NCI-H1105 (cell line): ENCODE results near the gene RERE.
"Not testable (repeated sequence)": the region's sequence is repeated elsewhere in the genome, so short reads cannot be mapped to it uniquely, and the experiment has no call there.

ENCODE experiments used
- DNase-seq: peaks from one replicate; lab custom pipeline; 2025; lab: John Stamatoyannopoulos, UW

Gene RERE

DNA sequence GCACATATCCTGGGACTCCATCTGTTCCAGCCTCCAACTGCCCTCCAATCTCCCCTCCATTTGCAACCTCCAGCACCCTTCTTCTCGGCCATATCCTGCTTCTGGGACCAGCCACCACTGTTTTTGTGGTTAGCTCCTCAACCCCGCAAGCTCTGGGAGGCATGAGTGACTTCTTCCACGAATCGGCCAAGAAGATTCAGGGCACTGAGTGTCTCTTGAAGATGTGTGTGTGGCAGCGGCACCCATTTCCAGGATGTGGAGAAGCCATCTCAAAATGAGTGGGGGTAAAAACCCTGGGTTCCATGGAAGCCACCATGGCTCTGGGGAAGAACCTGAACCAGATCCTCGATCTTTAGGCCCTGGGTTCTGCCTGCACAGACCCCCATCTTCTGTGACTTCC is 304.9 kb downstream of the RERE start:
- no peak for DNase-seq

DNA sequence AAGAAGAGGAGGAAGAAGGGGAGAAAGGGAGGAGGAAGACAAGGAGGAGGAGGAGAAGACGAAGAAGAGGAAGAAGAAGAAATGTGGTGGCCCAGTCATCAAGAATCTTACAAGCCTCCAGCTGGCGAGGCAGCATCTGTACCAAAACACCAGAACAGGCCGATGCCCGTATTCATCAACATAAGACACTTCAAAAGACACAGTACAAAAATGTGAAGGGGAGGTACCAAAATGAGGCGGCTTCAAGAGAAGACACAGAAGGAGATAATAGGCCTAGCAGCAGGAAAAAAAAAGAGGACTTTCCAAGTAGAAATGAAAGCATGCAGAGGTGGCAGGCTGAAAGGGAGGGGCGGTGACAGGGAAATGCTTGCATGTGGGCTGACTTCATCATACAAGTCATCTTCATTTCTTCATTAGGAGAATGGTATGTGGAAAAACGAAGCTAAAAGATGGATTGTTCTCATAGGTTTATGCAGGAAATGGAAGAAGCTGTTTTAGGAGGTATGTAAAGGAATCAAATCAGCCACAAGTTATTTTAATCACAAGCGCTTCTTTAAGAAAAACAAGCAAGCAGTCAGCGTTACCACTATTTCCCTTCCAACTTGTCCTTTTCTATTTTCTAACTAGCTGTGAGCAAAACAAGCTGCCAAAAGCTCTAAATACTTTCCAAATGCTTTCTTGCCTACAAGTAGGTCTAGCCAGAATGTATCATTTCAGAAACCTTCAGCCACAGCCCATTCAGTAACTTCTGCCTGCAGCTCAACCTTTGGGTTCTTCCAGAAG is 307.2 kb downstream of the RERE start:
- no peak for DNase-seq

DNA sequence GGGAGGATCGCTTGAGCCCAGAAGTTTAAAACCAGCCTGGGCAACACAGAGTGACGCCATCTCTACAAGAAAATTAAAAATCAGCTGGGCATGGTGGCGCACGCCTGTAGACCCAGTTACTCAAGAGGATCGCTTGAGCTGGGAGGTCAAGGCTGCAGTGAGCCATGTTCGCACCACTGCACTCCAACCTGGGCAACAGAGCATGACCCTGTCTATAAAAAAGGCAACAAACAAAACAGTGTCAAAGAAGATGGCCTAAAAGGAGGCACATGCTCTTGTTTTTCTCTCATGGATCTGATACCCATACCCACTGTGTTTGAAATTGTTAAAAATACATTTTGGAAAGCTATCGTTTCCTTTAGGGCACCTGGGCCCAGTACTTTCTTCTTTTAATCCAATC is 307.9 kb downstream of the RERE start:
- no peak for DNase-seq

DNA sequence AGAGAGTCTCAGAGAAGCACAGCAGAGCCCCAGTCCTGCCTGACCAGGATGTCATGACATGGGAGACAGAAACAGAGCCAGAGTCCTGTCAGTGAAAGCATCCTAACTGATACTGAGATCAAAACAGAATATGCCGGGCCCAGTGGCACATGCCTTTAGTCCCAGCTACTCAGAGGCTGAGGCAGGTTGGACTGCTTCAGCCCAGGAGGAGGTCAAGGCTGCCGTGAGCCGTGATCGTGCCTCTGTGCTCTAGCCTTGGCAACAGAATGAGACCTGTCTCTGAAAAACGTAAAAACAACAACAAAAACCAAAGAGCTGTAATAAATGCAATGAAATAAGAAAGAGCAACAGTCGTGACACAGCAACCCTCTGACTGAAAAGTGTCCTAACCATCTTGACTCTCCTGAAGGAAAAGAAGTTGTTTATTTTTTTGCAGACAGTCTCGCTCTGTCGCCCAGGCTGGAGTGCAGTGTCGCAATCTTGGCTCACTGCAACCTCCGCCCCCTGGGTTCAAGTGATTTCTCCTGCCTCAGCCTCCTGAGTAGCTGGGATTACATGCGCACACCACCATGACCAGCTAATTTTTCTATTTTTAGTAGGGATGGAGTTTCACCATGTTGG is 310.3 kb downstream of the RERE start:
- no peak for DNase-seq

DNA sequence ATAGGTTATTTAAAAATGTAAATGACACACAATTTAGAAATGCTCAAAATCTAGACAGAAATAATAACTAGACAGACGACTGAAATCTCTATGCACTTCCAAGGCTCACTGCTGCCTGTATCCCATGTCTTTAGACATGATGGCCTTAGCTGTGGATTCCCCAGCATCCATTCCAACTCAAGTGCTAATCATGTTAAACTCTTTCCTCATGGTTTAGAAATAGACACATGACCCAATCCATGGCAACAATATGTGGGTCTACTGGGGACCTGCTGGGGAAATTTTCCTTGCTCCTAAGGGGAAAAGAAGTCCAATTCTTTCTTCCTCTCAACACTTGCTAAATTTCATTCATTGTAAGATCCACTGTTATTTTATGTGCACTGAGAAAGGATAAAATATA is 311.0 kb downstream of the RERE start:
- DNase-seq = no peak

DNA sequence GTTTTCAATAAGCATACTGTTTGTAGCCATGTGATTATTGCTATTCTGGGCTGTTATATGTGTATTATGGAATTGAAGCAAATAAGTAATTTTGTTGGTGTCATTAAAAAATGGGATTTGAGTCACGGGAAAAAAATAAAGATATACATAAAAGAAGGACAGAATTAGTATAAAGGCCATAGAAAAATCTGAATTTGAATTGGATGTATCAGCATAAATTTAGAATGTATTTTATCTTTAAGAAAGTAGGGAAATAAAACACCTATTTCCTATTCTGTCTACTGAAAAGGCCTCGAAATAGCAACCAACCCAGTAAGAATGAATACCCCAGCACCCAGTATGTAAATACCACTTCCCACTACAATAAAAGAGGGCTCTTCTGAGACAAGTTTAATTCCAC is 313.6 kb downstream of the RERE start:
- no peak for DNase-seq

DNA sequence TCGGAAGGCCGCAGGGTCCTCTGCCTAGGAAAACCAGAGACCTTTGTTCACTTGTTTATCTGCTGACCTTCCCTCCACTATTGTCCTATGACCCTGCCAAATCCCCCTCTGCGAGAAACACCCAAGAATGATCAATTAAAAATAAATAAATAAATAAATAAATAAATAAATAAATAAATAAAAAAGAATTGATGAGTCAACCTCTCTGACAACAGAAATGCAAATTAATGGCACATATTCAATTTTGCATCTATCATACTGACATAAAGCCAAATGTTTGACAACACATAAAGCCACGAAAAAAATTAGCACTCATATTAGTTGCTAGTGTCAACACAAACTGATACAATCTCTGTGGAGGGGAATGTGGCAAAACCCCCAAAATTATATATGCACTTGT is 314.5 kb downstream of the RERE start:
- DNase-seq = not testable (repeated sequence)

DNA sequence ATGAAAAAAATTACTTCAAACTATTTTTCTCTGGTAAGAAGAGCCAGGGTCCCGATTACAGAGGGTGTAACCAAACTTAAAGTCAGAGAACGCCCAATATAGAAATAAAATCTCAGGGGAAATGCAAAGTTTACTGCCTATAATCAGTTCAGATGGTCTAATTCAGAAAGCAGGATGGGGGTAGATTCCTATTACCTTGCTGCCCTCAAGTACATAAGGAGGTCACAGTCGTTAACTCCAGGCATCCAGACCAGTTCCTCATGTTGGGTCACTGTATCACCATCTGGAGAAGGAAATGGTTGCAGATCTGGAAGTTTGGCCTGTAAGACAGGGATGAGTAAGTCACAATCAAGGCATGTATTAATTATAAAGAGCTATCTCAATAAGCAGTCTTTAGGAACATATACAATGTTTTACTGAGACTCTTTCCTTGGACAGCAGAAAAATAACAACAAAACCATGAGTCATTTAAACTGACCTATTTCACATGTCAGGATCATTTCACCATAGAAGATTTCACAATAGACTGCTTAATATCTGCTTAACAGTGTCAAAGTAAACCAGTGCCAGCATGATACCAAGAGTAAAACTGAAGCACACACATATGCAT is 320.1 kb downstream of the RERE start:
- DNase-seq = no peak

DNA sequence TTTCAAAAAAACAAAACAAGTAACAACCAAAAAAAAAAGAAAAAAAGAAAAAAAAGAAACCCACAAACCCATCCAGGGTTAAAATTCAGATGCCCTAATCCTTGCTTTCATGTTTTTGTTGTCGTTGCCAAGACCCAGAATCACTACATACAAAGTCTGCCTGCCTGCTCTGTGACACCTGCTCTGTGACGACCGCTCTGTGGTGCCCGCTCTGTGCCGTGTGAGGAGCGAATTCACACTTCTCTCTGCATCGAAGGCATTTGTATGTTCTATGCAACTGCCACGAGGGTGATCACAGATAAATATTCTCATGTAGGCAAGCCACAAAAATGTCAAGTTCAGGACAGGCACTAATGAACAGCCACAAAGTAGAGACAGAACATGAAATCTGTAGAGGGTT is 321.0 kb downstream of the RERE start:
- DNase-seq = no peak

DNA sequence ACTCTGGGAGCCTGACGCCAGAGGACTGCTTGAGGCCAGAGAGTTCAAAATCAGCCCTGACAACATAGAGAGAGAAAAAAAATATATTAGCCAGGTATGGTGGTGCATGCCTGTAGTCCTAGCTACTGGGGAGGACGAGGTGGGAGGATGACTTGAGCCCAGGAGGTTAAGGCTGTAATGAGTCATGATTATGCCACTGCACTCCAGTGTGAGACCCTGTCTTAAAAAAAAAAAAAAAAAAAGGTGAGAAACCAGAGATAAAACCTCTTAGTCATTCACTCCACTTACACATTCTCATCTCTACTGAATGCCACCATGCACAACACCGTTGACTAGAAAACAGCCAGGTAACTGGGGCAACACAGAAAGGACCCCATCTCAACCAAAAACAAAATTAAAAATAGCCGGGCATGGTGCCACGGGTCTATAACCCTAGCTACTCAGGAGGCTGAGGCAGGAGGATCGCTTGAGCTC is 321.5 kb downstream of the RERE start:
- no peak for DNase-seq

DNA sequence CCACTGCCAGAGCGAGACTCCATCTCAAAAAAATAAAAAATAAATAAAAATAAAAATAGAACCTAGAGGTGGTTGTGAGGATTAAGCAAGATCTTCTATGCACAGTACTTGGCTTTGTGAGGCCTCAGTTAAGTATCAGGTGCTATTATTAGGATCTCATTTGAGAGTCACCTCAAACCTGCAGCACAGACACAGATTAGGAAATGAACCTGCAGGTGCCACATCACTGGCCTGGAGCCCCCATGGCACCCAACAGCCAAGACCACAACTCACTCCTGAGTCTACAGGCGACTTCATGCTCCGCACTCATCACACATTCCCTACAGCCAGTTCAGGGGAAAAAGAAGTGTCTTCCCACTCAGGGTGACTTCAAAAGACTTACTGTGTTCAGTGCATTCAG is 322.8 kb downstream of the RERE start:
- DNase-seq = no peak

DNA sequence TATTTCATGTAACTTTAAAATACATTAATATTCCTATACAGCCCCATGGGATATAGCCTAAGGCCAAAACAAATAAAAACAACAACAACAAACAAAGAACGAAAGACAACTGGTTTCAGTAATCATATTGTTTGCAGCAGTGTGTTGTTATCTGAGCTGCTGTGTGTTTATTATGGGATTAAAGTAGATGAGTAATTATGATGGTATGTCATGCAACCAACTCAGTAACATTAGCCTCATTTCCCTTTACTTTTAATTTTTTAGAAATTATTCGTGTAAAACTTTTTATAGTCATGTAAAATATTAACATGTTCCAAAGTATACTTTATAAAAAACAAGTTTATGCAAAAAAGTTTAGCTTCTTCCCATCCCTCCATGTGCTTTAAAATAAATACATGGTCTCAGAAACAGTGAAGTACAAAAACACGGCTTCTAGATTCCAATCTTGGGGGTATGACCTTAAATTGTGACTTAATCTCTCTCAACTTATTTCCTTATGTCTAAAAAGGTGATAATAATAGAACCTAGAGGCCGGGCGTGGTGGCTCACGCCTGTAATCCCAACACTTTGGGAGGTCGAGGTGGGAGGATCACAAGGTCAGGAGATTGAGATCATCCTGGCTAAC is 323.4 kb downstream of the RERE start:
- no peak for DNase-seq

DNA sequence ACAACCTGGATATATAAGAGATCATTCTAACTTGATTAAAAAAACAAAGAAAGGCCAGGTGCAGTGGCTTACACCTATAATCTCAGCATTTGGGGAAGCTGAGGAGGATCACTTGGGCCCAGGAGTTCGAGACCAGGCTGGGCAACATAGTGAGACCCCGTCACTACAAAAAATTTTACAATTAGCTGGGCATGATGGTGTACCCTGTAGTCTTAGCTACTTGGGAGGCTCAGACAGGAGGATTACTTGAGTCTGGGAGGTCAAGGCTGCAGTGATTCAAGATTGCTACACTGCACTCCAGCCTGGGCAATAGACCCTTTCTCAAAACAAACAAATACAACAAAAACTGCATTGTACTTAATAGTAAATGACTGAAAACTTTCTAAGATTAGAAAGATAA is 330.2 kb downstream of the RERE start:
- no peak for DNase-seq

DNA sequence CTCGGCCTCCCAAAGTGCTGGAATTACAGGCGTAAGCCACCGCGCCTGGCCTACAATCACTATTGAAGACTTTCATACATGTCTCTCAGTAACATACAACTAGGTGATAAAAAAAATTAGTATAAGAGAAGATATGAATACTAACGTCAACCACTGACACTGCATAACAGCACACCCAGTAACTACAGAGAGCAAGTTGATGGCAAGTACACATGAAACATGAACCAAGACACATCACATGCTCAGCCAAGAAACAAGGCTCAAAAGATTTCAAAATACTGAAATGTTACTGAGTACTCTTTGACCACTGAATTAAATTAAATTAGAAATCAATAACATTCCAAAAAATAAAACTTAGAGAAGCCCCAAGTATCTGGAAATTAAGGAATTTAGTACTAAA is 331.4 kb downstream of the RERE start:
- DNase-seq = no peak

DNA sequence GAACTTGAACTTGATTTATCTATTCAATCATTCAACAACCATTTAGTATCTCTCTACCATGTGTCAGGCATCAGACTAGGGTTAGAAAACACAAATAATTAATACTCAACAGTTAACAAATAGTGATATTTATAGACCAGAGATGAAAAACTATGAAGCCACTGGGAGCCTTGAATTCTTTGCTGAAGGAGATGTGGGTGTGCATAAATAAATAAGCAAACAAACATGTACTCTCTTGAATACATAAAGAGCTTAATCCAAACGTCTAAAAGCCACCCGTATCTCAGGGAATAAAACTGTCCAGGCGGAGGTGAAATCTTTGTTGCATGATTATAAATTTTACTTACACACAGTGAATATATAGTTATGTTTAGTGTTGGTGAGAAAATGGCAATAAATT is 333.9 kb downstream of the RERE start:
- no peak for DNase-seq

DNA sequence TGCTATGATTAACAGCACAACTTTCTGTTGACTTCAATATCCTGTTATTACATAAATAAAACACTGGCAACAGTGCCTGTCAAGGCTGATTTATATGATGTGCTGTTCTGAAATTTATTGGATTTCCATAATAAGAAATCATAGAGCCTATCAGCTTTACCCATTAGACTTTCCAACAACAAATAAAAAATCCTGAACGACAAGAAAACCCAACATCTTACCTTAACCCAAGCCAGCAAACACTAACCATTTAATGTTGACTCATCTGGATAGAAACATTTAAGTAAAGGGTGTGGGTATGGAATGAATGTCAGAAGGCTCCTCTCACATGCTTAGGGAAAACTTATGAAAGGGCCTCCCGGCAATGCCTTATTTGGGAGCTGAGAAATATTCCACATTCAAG is 334.5 kb downstream of the RERE start:
- DNase-seq = no peak

DNA sequence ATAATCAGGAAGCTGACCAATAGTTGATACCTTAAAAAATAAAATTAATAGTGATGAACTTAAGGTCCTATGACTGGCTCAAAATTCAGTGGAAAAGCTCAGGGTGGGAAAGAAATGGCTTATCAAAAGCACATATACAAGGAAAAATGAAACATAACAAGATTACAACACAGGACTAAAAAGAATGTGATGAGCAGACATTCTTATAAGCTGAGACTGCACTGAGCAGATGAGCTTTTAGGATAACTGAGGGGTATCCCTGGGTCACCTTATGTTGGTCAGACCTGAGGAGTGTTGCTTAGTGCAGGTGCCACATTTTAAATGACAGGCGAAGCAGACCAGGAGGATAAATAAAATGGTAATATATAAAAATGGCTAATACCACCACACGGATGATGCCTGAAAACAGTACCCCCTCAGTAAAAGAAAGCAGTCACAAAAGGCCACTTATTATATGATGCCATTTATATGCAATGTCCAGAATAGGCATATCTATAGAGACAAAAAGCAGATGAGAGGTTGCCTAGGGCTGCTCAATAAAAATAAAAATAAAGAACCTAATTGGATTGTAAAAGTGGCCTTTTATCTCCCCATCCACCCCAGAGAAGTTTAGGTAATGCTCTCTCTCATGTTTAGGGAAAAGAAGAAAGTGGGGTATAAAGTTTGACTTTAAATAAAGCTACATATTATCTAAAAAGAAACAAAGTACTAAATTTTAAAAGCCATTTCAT is 335.6 kb downstream of the RERE start:
- DNase-seq = no peak

DNA sequence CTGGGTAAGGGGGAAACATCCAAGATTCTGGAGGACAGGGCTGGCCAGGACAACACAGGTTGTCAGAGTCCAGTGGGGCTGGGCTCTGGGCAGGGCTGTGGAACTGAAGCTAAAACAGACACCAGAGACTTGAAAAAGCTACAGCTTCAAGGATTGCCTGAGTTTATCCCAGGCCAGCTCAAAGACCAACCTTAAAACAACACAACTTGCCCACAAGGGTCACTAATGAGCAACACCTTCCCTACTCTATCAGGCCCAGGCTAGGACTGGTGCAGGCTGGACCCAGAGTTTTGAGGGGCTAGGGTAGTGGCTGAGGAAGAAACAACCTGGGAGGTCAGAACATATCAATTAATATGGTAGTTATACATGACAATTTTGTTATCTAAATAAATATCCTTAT is 338.9 kb downstream of the RERE start:
- DNase-seq = no peak

DNA sequence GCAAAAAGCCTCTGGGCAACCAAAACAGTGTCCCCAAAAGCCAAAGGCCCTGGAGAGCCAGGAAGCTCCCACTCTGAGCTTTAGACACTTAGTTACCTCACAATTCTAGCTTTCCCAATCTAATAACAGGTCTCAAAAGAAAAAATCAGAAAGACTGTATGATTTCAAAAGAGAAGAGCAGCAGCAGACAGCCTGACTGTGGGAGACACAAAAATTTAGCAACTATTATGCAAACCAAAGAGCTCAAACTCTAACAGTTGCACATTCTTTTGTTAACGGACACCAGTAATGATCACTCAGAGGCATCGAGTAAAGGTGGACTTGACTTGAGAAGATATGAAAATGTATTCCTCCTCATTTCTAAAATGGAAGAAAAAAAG is 339.5 kb downstream of the RERE start:
- DNase-seq = no peak

DNA sequence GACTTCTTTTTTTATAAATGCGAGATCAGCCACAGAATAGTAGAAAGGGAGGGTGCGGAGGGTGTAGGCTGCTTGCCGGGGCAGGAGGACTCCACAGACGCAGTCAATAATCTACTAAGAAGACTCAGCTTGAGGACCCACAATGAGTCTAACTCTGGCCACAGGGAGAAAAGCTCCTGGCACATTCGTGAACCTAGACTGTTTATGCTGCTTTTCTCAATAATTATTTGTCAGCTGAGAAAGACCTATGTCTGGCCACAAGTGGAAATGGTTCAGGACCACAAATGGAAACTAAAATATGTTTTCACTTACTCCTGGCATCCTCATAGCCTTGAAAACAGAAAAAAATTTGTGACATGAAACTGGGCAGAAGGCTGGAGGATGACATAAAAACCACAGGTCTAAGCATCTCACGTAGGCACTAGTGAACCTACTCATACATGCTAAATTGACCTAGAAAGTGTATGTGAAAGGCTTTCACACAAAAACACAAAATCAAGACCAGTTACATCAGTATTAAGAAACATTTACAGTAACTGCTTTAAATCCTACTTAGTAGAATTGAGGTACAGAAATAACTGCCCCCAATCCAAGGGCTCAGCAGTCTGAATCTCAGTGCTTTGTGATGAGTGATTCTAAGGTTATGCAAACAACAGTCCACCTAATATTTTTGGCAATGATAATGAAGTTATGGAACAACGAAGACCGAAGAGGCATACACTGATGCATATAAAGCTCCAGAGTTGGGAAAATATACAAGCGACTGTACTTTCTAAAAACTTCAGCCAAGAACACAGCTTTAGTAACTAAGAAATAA is 340.1 kb downstream of the RERE start:
- no peak for DNase-seq

DNA sequence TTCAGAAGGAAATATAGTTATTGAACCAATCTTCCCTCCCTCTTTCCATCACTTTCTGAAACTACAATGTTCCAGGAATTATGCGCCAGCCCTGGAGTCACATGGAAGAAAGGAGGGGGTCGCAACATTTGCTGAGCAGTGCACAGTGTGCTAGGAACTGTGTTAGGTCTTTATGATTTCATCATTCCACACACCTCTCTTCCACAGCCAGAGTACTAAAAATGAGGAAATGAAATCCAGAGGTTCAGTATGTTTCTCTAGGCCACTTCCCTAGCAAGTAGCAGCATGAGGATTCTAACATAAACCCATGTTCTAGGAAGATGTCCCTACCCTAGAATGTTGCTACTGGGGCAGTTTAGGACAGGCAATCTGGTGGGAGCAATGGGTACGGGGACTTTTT is 341.4 kb downstream of the RERE start:
- DNase-seq = no peak
